HTR-8/SVneo (cell line): ENCODE measurements around the gene NGLY1.

Experiments
- DNase-seq: peaks from one replicate; pipeline ENCODE4 v3.0.0; 2011; ENCODE audit warnings: low spot score, mixed read lengths; ENCODE audit not compliant: insufficient read length
- FAIRE-seq: peaks from 2 replicates; lab custom pipeline; 2011; peaks lifted over from hg19 to GRCh38; lab: Jason Lieb, UNC

The NGLY1 gene

GRCh38 chr3:25677121-25677520, 106.1 kb downstream of the NGLY1 start:
- no peak for FAIRE-seq
- no peak for DNase-seq

DNA sequence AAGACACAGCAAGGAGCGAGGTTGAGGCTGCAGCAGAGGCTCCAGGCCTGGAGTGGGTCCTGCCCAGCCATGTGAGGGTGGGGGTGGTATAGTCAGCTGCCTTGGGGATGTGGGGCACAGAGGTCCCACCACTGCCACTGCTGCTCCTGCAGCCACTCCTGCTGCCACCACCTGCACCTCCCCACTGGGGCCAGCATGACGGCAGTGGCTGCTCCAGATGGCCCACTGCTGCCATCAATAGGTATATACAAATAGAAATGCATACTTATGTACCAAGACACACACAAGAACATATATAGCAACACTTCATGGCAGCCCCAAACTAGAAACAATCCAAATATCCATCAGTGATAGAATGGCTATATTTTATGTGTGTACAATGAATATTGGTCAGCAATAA, 108.6 kb downstream of the NGLY1 start:
- FAIRE-seq = no peak
- DNase-seq = no peak

GRCh38 chr3:25673738-25674298, 109.4 kb downstream of the NGLY1 start:
- no peak for DNase-seq
- no peak for FAIRE-seq
